GDM1 (cell line): ENCODE data around the gene HPSE2.
"Not testable (repeated sequence)": the region's sequence is repeated elsewhere in the genome, so short reads cannot be mapped to it uniquely, and the experiment has no call there.

Experiments
- DNase-seq: peaks from one replicate; lab custom pipeline; 2025; lab: John Stamatoyannopoulos, UW

The HPSE2 gene

GRCh38 chr10:98563811-98564210 lies 671.8 kb downstream of the HPSE2 start:
- no peak for DNase-seq

DNA sequence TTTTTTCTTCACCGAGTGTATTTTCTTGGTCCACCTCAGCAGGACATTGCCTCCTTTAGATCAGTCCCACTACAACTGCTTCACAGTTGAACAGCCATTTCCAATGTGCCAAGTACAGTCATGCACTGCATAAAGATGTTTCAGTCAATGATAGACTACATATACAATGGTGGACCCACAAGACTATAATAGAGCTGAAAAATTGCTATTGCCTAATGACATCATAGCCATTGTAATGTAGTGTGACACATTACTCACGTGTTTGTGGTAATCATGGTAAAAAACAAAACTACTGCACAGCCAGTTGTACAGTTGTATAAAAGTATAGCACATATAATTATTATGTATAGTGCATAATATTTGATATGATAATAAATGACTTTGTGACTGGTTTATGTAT lies 675.1 kb downstream of the HPSE2 start:
- no peak for DNase-seq

DNA sequence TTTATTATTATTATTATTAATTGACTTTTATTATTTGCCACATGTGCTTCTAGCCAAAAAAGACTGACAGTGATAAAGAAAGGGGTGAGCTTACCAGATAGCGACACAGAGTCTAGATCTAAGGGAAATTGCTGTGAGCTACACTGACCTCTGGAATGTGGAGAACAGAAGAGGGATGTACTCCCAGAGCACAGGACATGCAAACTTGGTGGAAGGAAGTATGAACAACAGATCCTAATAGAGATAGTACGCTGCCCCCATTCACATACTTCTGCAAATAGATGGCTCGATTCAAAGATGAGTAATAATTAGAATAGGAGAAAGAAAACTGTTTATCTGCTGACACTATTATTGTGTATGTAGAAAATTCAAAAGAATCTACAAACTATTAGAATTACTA lies 679.6 kb downstream of the HPSE2 start:
- no peak for DNase-seq

GRCh38 chr10:98555021-98555619 lies 680.5 kb downstream of the HPSE2 start:
- no peak for DNase-seq

GRCh38 chr10:98541561-98541960 lies 694.1 kb downstream of the HPSE2 start:
- DNase-seq: not testable (repeated sequence)

GRCh38 chr10:98539578-98539977 lies 696.1 kb downstream of the HPSE2 start:
- DNase-seq: no peak

- DNase-seq: no peak
Measured at GRCh38 chr10:98538472-98538871, 697.2 kb downstream of the HPSE2 start.

- DNase-seq: no peak
Measured at GRCh38 chr10:98536551-98536950, 699.1 kb downstream of the HPSE2 start.

- no peak for DNase-seq
Measured at GRCh38 chr10:98533746-98534445, 701.8 kb downstream of the HPSE2 start.

DNA sequence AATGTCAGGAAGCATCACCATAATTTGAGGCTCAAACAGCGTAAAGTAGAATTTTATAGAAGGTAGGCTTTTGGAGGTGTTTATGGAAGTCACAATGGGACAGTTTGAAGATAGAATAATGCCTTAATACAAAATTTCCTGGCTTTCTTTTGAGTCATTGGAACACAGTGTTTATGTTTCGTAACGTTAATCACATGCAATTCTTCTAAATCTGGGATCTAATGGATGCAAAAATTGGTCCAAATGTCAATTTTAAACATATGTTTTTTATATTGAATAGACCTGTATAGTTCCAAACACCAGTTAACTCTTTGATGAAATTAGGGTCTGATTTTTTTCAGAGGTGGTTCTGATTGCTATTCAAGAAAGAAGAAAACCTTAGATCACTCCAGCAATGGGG lies 702.4 kb downstream of the HPSE2 start:
- no peak for DNase-seq

GRCh38 chr10:98528805-98529183 lies 706.9 kb downstream of the HPSE2 start:
- DNase-seq: no peak

DNA sequence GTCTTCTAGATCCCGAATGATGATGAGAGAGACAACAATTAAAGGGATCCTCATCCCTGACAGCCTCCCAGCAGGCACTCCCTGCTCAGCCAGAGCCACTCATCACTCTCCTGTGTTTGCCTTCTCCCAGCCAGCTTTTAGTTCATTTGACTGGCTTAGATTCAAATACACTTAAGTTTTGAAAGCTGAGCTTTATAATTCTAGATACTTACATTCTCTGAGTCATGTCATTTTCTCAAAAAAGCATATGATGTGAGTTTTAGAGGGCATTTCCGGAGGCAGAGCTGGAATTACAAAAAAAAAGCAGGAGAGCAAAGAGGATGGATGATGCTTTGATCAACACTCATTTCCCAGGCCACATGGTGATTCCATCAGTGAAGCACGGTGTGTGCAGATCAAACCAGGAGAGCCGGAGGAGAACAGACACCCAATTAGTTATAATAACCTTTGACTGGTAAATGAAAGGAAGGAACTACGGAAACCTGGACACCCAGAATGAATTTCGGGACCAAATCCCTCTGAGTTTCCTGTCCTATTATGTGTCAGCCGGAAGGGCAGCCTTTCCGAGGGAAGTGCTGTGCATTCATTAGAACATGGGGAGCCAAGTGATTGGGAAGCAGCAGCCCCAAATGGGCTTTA lies 707.4 kb downstream of the HPSE2 start:
- DNase-seq: no peak

DNA sequence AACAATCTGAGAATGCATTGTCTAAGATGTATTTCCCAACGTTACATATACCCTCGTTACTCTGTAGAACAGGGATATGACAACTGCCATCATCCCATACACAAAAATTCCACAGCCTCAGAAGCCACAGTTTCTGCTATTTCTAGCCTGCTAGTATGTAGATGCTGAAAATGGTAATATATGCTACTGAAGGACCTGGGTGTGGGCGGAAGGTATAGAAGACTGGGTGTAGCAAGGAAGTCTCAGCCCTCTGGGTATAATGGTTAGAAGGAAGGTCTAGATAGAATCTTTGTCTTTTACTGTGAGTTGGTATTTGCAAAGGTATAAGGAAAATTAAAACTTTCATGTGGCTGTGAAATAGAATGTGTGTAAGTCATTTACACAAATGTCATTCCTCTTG lies 709.7 kb downstream of the HPSE2 start:
- no peak for DNase-seq

DNA sequence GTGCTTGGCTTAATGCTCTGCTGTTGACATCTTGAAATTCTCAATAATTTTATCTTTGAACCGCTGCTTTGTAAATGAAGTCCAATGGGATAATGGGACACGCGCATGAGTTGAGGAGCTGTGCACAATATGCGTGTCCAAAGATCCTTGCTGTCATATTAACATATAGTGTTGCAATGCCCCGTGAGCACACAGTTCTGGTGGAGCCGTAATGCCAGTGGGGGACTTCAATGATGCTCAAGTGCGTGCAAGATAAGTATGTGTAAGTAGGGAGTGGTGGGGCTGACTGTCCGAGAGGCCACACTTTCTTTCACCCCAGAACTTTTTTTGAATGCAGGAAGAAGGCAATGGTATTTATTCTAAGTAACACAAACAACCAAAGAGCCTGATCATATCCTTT lies 711.5 kb downstream of the HPSE2 start:
- no peak for DNase-seq

- no peak for DNase-seq
Measured at GRCh38 chr10:98519841-98520240, 715.8 kb downstream of the HPSE2 start.

- no peak for DNase-seq
Measured at GRCh38 chr10:98517672-98518071, 718.0 kb downstream of the HPSE2 start.

GRCh38 chr10:98516352-98516751 lies 719.3 kb downstream of the HPSE2 start:
- DNase-seq: no peak

GRCh38 chr10:98513704-98514103 lies 721.9 kb downstream of the HPSE2 start:
- DNase-seq: no peak

DNA sequence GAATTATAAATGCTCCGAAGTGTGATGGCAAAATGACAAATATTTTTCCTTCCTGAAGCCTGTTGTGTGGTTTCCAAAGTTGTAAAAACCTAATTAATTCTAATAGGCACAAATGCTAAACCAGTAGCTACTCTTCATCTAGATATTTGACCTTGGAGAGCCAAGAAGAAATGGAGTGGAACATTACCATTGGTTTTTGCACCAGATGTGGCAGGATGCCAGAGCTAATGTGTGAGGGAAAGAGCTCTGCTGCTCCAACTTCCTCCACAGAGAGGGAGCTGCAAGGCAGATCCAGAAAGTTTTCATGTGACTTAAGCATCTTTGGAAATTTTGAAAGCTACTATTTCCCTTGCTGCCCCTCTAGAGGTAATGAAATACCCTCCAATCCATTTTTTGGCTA lies 723.8 kb downstream of the HPSE2 start:
- no peak for DNase-seq

DNA sequence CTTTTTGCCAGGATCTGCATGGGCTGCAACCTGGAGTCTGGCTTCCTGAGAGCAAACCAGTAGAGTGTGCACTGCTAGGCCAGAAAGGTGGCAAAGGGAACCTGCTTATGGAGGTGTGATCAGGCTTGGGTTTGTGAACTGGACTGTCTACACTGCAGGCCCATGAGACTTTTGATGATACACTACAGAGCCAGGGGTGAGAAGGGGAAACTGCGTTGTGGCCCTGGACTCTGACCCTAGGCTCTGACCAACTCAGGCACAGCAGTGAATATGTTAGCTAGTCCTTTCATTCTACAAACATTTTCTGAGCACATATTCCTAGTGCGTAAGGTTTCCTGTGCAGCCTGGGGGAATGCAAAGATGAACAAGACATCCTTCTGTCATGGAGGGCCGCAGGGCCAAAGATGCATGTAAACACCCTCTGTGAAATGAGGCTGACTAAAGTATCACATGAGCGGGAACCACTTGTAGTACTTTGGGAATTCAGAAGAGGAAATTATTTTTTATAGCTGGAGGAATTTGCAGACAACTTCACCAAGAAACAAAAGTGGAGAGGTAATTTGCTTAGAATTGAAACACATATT lies 725.1 kb downstream of the HPSE2 start:
- DNase-seq: no peak

DNA sequence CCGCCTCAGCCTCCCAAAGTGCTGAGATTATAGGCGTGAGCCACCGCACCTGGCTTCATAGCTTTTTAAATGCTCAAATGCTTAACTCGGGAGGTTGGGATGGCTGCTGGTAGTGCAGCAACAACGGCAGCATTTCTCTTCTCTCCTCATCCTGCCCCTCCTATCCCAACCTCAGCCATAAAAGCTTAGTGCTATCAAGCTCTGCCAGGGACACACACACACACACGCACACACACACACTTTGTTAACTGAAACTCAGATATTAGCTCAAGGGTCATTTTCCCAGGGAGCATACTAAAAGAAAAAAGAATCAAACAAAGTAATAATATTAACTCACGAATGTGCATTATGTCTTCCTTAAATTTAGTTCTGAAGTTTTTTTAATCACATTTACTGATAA lies 725.9 kb downstream of the HPSE2 start:
- no peak for DNase-seq

GRCh38 chr10:98502535-98502934 lies 733.1 kb downstream of the HPSE2 start:
- DNase-seq: not testable (repeated sequence)

DNA sequence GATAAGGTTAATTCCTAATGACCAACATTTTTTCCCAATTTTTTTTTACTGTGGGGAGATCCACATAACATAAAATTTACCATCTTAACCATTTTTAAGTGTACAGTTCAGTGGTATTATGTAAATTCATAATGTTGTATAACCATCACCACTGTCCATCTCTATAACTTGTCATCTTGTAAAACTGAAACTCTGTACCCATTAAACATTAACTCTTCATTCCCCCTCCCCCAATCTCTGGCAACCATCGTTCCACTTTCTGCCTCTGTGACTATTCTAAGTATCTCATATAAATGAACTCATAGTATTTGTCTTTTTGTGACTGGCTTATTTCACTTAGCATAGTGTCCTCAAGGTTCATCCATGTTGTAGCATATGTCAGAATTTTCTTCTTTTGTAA lies 742.9 kb downstream of the HPSE2 start:
- DNase-seq: no peak
